Inflammatory macrophage (primary cell): ENCODE results near the gene GCNT2.
"Not testable (repeated sequence)": the region's sequence is repeated elsewhere in the genome, so short reads cannot be mapped to it uniquely, and the experiment has no call there.

Experiments used
- DNase-seq, 2 donors: peaks; one replicate each; pipeline ENCODE4 v3.0.0-alpha.2; 2020 to 2022
- total RNA-seq, 18 experiments: gene quantifications; one replicate each; lab custom pipeline; 2026; ENCODE audit warnings: mixed read lengths in 6 of 18, inconsistent platforms in 2 of 18; lab: John Stamatoyannopoulos, UW

The GCNT2 gene
- total RNA-seq, result 22.4 to 279 (median 40.3) reads per million in 18 experiments

DNA sequence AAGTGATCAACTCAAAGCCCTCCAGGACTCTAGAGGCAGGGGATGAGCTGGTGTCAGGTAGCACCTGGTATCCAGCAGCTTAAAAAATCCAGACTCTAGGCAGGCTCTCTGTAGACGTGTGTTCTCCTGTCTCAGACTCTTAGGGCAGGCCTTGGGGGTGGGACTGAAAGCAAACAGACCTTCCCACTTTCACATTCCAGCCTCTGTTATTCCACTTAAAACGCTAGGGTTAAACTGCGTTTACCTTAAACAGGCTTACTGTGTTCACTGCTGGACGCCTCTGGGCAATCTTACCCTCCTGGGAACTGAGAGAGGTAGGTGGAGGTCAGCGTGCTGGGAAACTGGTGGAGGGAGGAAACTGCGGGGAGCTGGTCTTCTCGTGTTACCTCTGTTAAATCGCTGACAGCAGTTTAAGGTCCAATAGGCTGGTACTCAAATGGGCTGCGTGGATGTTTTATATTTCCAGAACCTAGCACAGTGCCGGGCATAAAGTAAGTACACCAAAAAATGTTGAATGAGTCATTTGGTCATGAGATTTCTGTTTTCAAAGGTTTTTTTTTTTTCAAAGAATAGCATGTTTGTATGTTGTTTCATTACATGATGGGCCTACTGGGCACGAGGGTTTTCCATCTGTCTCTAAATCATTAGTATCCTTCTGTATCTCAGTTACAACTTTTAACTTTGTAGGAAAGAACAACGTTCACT is at the start of gene GCNT2:
Gene GCNT2 (plus strand): TSS at position 248 of the 705 bp plus-strand sequence. CDS start 7,561 bp downstream, outside the sequence.
- peak; percentile 34 to 37 for DNase-seq

GRCh38 chr6:10472634-10473033 is 48.5 kb upstream of the GCNT2 start:
- peak; percentile 6 to 13 for DNase-seq

- DNase-seq, result peak; percentile 36 to 64
These were observed 42.7 kb upstream of the GCNT2 start for GRCh38 chr6:10478187-10479040.

DNA sequence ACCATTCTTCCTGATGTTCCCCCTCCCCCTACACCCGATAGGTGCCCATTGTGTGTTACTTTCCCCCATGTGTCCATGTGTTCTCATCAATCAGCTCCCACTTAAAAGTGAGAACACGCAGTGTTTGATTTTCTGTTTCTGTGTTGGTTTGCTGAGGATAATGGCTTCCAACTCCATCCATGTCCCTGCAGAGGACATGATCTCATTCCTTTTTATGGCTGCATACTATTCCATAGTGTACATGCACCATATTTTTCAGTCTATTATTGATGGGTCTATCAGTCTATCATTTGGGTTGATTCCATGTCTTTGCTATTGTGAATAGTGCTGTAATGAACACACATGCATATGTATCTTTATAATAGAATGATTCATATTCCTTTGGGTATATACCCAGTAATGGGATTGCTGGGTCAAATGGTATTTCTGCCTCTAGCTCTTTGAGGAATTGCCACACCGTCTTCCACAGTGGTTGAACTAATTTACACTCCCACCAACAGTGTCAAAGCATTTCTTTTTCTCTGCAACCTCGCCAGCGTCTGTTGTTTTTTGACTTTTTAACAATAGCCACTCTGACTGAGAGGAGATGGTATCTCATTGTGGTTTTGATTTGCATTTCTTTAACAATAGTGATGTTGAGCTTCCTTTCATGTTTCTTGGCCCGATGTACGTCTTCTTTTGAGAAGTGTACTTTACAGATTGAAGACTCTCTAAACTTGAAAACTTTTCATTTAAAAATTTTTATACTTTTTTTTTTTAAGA is 41.0 kb upstream of the GCNT2 start:
- DNase-seq, result no peak

DNA sequence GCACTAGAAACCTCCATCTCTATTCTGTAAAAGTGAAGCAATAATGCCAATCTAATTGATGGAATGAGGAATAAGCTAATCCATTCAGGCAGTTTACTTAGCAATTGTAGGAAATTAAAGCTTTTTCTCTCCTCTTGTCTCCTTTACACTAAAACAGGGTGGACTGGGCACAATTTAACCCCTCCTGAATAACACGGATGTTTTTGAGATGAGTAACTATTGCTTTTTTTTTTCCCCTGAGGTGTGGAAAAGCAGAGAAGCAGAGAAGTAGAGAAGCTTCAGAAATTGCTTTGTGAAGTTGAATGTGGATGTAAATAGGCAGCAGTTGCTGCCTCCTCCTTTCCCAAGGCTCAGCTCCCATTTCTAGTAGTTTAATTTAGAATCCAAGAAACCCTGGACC is 40.0 kb upstream of the GCNT2 start:
- DNase-seq, result no peak

GRCh38 chr6:10482636-10483257 is 38.4 kb upstream of the GCNT2 start:
- no peak for DNase-seq

- no peak for DNase-seq
These were observed 36.2 kb upstream of the GCNT2 start for GRCh38 chr6:10484912-10485311.

DNA sequence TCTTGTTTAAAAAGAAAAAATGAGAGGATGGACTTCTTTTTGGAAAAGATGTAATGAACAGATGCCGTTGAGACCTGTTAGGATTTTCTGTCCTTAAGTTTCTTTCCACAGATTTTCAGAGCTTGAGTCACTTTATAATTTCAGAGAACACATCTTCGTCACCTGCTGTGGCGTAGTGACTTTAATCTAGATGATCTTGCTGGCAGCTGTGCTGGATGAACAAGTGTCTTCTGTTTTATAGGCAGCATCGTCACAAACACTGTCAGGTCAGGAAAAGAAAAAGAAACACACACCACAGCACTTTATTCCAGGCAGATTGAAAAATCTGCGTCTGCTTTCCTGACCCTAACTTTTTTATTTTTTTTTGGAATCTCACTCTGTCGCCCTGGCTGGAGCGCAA is 35.7 kb upstream of the GCNT2 start:
- DNase-seq, result no peak

DNA sequence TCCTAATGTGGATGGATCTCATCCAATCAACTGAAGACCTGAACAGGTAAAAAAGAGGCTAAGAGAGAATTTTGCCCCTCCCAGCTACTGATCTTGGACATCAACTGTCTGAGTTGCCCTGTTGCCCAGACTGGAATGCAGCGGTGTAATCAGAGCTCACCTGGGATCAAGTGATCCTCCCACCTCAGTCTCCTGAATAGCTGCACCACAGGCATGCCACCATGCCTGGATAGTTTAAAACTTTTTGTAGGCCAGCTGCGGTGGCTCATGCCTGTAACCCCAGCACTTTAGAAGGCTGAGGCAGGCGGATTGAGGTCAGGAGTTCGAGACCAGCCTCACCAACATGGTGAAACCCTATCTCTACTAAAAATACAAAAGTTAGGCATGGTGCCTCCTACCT is 34.9 kb upstream of the GCNT2 start:
- no peak for DNase-seq

GRCh38 chr6:10486944-10487588 is 34.1 kb upstream of the GCNT2 start:
- not testable (repeated sequence) for DNase-seq

DNA sequence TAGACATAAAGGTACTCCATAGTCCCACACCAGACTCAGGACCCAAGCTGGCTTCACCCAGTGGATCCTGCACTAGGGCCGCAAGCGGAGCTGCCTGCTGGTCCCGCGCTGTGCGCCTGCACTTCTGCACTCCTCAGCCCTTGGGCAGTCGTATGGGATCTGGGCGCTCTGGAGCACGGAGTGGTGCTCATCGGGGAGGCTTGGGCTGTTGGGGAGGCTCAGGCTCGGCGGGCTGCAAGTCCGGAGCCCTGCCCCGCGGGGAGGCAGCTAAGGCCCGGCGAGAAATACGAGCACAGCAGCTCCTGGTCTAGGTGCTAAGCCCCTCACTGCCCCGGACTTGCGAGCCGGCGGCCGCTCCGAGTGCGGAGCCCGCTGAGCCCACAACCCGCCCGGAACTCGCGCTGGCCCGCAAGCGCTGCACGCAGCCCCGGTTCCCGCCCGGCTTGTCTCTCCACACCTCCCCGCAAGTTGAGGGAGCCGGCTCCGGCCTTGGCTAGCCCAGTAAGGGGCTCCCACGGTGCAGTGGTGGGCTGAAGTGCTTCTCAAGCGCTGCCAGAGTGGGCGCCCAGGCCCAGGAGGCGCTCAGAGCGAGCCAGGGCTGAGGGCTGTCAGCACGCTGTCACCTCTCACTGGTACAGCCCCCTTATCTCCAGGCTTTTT is 33.4 kb upstream of the GCNT2 start:
- no peak for DNase-seq

GRCh38 chr6:10491463-10491862 is 29.7 kb upstream of the GCNT2 start:
- no peak for DNase-seq

GRCh38 chr6:10491905-10492304 is 29.2 kb upstream of the GCNT2 start:
- DNase-seq, result not testable (repeated sequence)

GRCh38 chr6:10495029-10495428 is 26.1 kb upstream of the GCNT2 start:
- no peak for DNase-seq

DNA sequence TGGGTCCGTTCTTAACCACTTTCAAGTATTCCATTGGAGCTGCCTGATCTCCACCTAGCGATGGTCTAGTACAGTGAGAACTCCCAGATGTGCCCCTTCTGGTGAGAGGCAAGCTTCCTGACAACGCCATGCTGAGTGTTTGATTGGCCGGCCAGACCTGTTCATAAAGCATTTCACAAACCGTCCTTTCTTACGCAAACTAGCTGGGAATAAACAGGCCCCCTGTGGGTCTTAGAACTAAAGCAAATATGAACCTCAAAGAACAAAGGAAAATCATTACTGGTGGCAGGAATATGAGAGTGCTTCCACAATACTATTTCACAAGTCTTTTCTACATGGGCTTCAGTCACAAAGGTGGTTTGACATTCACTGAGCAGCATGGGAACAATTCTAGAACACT is 15.6 kb upstream of the GCNT2 start:
- no peak for DNase-seq

DNA sequence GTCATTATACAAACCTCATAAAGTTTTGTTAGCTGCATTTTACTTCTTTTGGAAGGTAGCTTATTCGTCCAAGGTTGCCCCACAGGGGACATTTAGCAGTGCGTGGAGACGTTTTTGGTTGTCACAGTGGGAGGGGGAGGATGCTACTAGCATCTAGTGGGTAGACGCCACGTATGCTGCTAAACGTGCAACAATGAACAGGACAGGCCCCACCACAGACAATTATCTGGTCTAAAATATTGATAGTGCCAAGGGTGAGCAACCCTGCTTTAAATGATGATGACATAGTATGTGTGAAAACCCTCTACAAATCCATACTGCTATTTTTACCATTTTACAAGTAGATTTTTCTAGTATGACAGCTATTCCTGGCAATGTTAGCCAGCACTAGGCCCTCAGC is 13.9 kb upstream of the GCNT2 start:
- DNase-seq, result no peak

- no peak for DNase-seq
These were observed 13.4 kb upstream of the GCNT2 start for GRCh38 chr6:10507715-10508114.

- DNase-seq, result peak; percentile 65 to 80
These were observed 10.4 kb upstream of the GCNT2 start for GRCh38 chr6:10510592-10511367.

- no peak for DNase-seq
These were observed 9.7 kb upstream of the GCNT2 start for GRCh38 chr6:10511477-10511876.

GRCh38 chr6:10513544-10513943 is 7.6 kb upstream of the GCNT2 start:
- DNase-seq, result no peak
